Esophagus muscularis mucosa (tissue), 4 donors: Measurements from ENCODE around the gene LBP. TPM values are rescaled to one million over a fixed set of nuclear protein-coding genes. Genes with fewer than 3 reads are reported as not detected.

Experiments used
- DNase-seq: peaks from one replicate; pipeline ENCODE4 v3.0.0-alpha.2; 2017; ENCODE audit errors: extremely low spot score
- H3K27ac ChIP-seq, 4 donors: fragments of 200-600 bp; sonication (generic); replicated peaks in 1 of 4; 1 replicate in 3 of 4; 2 replicates in 1 of 4; pipeline ENCODE4 v1.5.1; 2016 to 2019; ENCODE audit warnings: mild to moderate bottlenecking in 1 of 4
- H3K27me3 ChIP-seq, 4 donors: fragments of 200-600 bp; sonication (generic); one replicate each; pipeline versions ENCODE4 v1.5.1 to v1.6.0; 2016 to 2019
- H3K36me3 ChIP-seq, 4 donors: fragments of 200-600 bp; sonication (generic); one replicate each; pipeline ENCODE4 v1.5.1; 2016 to 2019
- H3K4me1 ChIP-seq, 4 donors: fragments of 200-600 bp; sonication (generic); one replicate each; pipeline ENCODE4 v1.5.1; 2016 to 2019
- H3K4me3 ChIP-seq, 4 donors: fragments of 200-600 bp; sonication (generic); 1 replicate in 2 of 4; 2 replicates in 2 of 4; pipeline ENCODE4 v1.5.1; 2016 to 2019; ENCODE audit warnings: mild to moderate bottlenecking in 4 of 4, moderate library complexity in 1 of 4
- H3K9me3 ChIP-seq, 4 donors: fragments of 200-600 bp; sonication (generic); 1 replicate in 3 of 4; 2 replicates in 1 of 4; pipeline ENCODE4 v1.5.1; 2016 to 2019
- CTCF ChIP-seq, 3 experiments: fragments of 200-600 bp in 2 of 3; fragments of 450-650 bp in 1 of 3; sonication (generic) in 2 of 3; IDR thresholded peaks; one replicate each; pipeline ENCODE4 v1.5.1; 2017 to 2019; ENCODE audit warnings: antibody characterized with exemption in 3 of 3, mild to moderate bottlenecking in 2 of 3, moderate library complexity in 1 of 3
- EP300 ChIP-seq: sonication (generic); formaldehyde crosslinking; IDR thresholded peaks from one replicate; pipeline ENCODE4 v1.6.1; 2017; ENCODE audit warnings: antibody characterized with exemption
- POLR2A ChIP-seq: fragments of 450-650 bp; IDR thresholded peaks from one replicate; pipeline ENCODE4 v1.6.1; 2017; ENCODE audit warnings: antibody characterized with exemption, moderate library complexity, mild to moderate bottlenecking, low read depth
- POLR2AphosphoS5 ChIP-seq, 2 donors: sonication (generic); formaldehyde crosslinking; IDR thresholded peaks; one replicate each; pipeline ENCODE4 v1.6.1; 2017; ENCODE audit warnings: antibody characterized with exemption in 2 of 2
- WGBS: methylation state at CpG from one replicate; pipeline ENCODE4 v1.1.5; 2018; 5-methylcytosine and 5-hydroxymethylcytosine counted together
- intact Hi-C: fragments of 100-400 bp; cut with DNase I; formaldehyde crosslinking; loops from one replicate; pipeline ENCODE4 v1.15.1; 2023
- small RNA-seq, 3 donors: library from RNA; depleted of rRNA; stranded (forward); fragments of <200 nt; gene quantifications; one replicate each; pipeline ENCODE3, GENCODE V24; 2016
- total RNA-seq, 4 donors: library from RNA; depleted of rRNA; stranded (reverse); fragments of >200 nt; gene quantifications; one replicate each; pipeline versions ENCODE4 v1.1.0 to v1.2.1, GENCODE V29; 2016

The LBP gene
- total RNA-seq, 4 donors from 2014 or later: 0.13 to 0.33 TPM; not detected in 2

GRCh38 chr20:38421915-38422314 is 75.6 kb downstream of the LBP start:
- no peak overlapping the region for H3K4me3 ChIP-seq
- peaks cover 71 to 95% (median 84%) of the 10 kb centered on the region in 4 donors for H3K36me3 ChIP-seq
- peaks cover 5 to 11% (median 8%) of the 10 kb centered on the region in 4 donors for H3K4me1 ChIP-seq
- DNase-seq: no peak
- no peak overlapping the region for H3K27ac ChIP-seq
- TF ChIP-seq POLR2A (no peak), POLR2AphosphoS5 (IDR thresholded peaks at IDR 0.05) (no peak), CTCF (IDR thresholded peaks at IDR 0.05) (no peak), EP300 (no peak)
- no peaks in the 10 kb centered on the region for H3K27me3 ChIP-seq
- WGBS: 80% methylated on average over 10 of the region's 10 CpGs
- intact Hi-C loops: no loop called here
- no peaks in the 10 kb centered on the region for H3K9me3 ChIP-seq

- no peaks in the 10 kb centered on the region for H3K9me3 ChIP-seq
- no peak overlapping the region for H3K4me3 ChIP-seq
- TF ChIP-seq POLR2A (no peak), EP300 (no peak), POLR2AphosphoS5 (IDR thresholded peaks at IDR 0.05) (no peak)
- peaks cover under 1 to 23% (median 3%) of the 10 kb centered on the region in 4 donors for H3K4me1 ChIP-seq
- no peaks in the 10 kb centered on the region for H3K27me3 ChIP-seq
- no peak for DNase-seq
- 88% methylated on average over 4 of the region's 4 CpGs for WGBS
- peaks cover 81 to 98% (median 97%) of the 10 kb centered on the region in 4 donors for H3K36me3 ChIP-seq
- intact Hi-C loops: no loop called here
- no peak overlapping the region for H3K27ac ChIP-seq
These were observed 77.3 kb downstream of the LBP start for GRCh38 chr20:38423541-38423940.

- H3K36me3 ChIP-seq: peaks cover 85 to 100% (median 98%) of the 10 kb centered on the region in 4 donors
- intact Hi-C loops: no loop called here
- WGBS: 86% methylated on average over 1 of the region's 1 CpG
These were observed 78.1 kb downstream of the LBP start for GRCh38 chr20:38424401-38424800.

GRCh38 chr20:38426006-38426897 is 80.0 kb downstream of the LBP start:
- Histone ChIP-seq H3K4me1 (peaks cover 0 to 19% (median 0%) of the 10 kb centered on the region in 4 donors), H3K27me3 (no peaks in the 10 kb centered on the region), H3K27ac (no peak overlapping the region), H3K36me3 (peaks cover 75 to 100% (median 98%) of the 10 kb centered on the region in 4 donors), H3K9me3 (peaks cover 0 to under 1% (median 0%) of the 10 kb centered on the region in 4 donors), H3K4me3 (no peak overlapping the region)
- 74% methylated on average over 13 of the region's 15 CpGs for WGBS
- DNase-seq: no peak
- no peak for TF ChIP-seq POLR2A
- TF ChIP-seq CTCF (IDR thresholded peaks at IDR 0.05): no peak
- no peak for TF ChIP-seq POLR2AphosphoS5 (IDR thresholded peaks at IDR 0.05)
- TF ChIP-seq EP300: no peak
- intact Hi-C loops: no loop called here

More at GRCh38 chr20:38424401-38424800, 78.1 kb downstream of the LBP start:
- DNase-seq: no peak
- H3K4me1 ChIP-seq: peaks cover 0 to 19% (median 0%) of the 10 kb centered on the region in 4 donors
- H3K27ac ChIP-seq: no peak overlapping the region
- no peaks in the 10 kb centered on the region for H3K27me3 ChIP-seq
- H3K4me3 ChIP-seq: no peak overlapping the region
- H3K9me3 ChIP-seq: no peaks in the 10 kb centered on the region
- TF ChIP-seq EP300 (no peak), CTCF (IDR thresholded peaks at IDR 0.05) (no peak), POLR2AphosphoS5 (IDR thresholded peaks at IDR 0.05) (no peak), POLR2A (no peak)

Small RNA genes within 50 kb of the gene (small RNA-seq; reads per million reads assigned to genes)
- 0 reads per million in 3 donors for gene RF00056
- gene SNORA71B: 4.4 to 6.7 (median 5.4) reads per million in 3 donors

Other genes starting within 250 kb of the LBP start
- 100 to 1,000 TPM; 170 to 385 (median 212) TPM for gene TGM2, start 181.2 kb upstream of the LBP start, total RNA-seq
- 10 to 100 TPM in 1 of 4 donors, 1 to 10 TPM in 3; 7.3 to 13.3 (median 8.5) TPM for gene KIAA1755, start 85.7 kb upstream of the LBP start, total RNA-seq
- under 1 TPM in 2 of 4 donors, not detected in 2; 0.66 to 0.92 TPM for gene BPI, start 42.3 kb upstream of the LBP start, total RNA-seq
- gene SNHG17, start 88.8 kb downstream of the LBP start, total RNA-seq: 10 to 100 TPM; 12.8 to 19.4 (median 18.6) TPM
- gene RALGAPB, start 126.4 kb downstream of the LBP start, total RNA-seq: 10 to 100 TPM; 31.5 to 37.4 (median 35.5) TPM
- not detected for gene ADIG, start 234.7 kb downstream of the LBP start, total RNA-seq